ENCODE results near the gene GAD2.
"Not testable (repeated sequence)": the region's sequence is repeated elsewhere in the genome, so short reads cannot be mapped to it uniquely, and the experiment has no call there.

Gene GAD2

DNA sequence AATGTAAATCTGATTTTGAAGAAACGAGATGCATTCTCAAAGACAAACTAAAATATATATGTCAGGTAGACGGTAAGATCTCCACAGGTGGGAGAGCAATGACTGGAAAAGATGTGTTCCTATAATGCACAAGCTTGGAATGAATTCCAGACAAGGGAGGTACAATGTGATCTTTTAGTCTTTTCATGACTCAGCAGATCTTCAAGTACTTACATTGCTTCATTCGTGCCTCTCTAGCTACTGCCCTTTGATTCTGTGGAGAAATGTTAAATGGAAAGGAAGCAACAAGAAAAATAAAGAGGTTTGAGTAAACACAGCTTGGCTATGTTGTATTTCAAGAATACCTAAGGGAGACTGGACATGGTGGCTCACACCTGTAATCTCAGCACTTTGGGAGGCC is 106.6 kb downstream of the GAD2 start:
- DNase-seq: no peak

DNA sequence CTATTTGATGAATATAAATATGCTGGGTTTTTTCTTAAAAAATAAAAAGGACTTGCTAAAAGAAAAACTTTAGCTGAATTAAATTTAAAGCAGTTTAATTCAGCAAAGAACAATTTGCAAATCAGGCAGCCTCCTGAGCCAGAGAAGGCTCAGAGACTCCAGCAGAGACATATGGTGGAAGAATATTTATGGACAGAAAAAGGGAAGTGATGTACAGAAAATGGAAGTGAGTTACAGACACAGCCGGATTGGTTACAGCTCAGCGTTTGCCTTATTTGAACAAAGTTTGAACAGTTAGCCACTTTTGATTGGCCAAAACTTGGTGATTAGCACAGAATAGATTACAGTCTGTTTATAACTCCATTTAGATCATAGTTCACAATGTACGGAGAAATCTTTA is 110.3 kb downstream of the GAD2 start:
- no peak for DNase-seq

- DNase-seq: no peak
Measured at GRCh38 chr10:26327811-26328210, 111.2 kb downstream of the GAD2 start.

DNA sequence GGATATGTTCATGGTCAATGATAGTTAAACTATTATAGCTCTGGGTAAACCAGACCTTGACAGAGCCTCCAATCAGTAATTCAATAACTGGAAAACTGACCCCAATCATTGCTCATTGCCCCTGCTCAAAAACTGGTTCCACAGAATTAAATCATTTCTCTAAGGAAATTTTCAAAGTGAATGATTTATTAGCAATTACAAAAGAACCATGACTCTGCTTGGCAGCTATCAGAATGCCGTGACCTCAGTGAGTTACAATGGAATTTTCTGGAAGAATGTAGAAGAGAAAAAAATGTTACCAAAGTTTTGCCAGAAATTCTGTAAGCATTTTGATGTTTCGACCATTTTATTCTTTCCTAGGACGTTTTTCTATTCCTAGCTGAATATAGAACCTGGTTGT is 114.8 kb downstream of the GAD2 start:
- no peak for DNase-seq

- DNase-seq: no peak
Measured at GRCh38 chr10:26334232-26334931, 117.8 kb downstream of the GAD2 start.

DNA sequence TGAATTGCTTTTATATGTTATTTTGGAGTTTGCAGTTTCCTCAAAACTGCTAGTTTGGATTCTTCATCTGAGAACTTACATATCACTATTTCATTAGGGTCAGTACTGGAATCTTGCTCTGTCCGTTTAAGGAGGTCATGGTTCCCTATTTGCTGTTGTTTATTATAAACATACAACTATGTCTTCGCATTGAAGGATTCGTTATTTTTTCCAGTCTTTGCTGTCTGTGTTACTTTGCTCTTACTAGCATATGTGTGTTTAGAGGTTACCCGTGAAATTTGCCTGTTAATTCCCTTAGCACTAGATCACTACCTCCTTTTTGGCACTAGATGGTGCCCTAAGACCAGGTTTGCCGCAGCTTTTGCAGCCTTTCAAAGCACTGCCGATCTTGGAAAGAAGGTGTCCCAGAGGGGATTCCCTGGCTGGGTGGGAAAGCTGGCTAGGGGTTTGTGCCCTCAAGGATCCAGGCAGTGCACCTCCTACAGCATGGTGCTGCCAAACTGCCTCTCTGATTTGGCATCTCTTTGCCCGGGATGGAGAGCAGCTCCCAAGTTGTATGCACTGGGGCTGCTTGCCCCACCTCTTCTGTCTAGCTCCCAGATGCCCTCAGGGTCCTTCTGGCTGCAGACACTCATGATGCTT is 118.5 kb downstream of the GAD2 start:
- peak; percentile 74 for DNase-seq

- DNase-seq: no peak
Measured at GRCh38 chr10:26335574-26336093, 119.1 kb downstream of the GAD2 start.

GRCh38 chr10:26336979-26337378 is 120.4 kb downstream of the GAD2 start:
- DNase-seq: no peak

GRCh38 chr10:26341701-26342100 is 125.1 kb downstream of the GAD2 start:
- DNase-seq: no peak

- DNase-seq: not testable (repeated sequence)
Measured at GRCh38 chr10:26348821-26349417, 132.3 kb downstream of the GAD2 start.

All from retina (tissue), 1 donor.